Gastroesophageal sphincter (tissue), 3 donors: Measurements from ENCODE around the gene HSD3B1.

ENCODE experiments used
- EP300 ChIP-seq: sonication (generic); formaldehyde crosslinking; IDR thresholded peaks from one replicate; pipeline ENCODE4 v1.6.1; 2017; ENCODE audit warnings: antibody characterized with exemption, mild to moderate bottlenecking
- POLR2A ChIP-seq, 2 donors: fragments of 450-650 bp; IDR thresholded peaks; one replicate each; pipeline ENCODE4 v1.6.1; 2017; ENCODE audit warnings: antibody characterized with exemption in 2 of 2, mild to moderate bottlenecking in 2 of 2, moderate library complexity in 1 of 2
- TF ChIP-seq, protein P1 (sequence below), 4 experiments: fragments of 200-600 bp in 2 of 4; fragments of 450-650 bp in 2 of 4; sonication (generic) in 1 of 4; IDR thresholded peaks; one replicate each; pipeline ENCODE4 v1.5.1; 2017 to 2019; ENCODE audit warnings: antibody characterized with exemption in 4 of 4, mild to moderate bottlenecking in 2 of 4, moderate library complexity in 2 of 4

DNA sequence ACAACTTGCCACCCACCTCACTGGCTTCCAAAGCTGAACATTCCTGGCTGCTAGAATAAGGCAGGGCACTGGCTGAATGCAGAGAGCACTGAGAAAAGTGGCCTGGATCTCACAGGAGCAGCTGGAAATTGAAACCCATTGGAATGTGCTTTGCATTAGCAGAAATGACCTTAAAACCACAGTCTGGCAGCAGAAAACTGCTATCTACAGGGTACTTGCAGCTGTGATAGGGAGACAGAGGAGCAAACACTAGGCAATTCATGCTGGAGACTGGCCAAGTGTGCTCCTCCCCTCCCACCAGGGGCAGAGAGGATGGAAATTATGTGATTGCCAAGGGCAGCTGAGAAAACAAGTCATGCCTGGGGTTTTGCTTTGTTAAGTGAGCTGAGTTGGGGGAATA, 47.2 kb downstream of the HSD3B1 start:
- TF ChIP-seq, protein P1, sequence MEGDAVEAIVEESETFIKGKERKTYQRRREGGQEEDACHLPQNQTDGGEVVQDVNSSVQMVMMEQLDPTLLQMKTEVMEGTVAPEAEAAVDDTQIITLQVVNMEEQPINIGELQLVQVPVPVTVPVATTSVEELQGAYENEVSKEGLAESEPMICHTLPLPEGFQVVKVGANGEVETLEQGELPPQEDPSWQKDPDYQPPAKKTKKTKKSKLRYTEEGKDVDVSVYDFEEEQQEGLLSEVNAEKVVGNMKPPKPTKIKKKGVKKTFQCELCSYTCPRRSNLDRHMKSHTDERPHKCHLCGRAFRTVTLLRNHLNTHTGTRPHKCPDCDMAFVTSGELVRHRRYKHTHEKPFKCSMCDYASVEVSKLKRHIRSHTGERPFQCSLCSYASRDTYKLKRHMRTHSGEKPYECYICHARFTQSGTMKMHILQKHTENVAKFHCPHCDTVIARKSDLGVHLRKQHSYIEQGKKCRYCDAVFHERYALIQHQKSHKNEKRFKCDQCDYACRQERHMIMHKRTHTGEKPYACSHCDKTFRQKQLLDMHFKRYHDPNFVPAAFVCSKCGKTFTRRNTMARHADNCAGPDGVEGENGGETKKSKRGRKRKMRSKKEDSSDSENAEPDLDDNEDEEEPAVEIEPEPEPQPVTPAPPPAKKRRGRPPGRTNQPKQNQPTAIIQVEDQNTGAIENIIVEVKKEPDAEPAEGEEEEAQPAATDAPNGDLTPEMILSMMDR (IDR thresholded peaks at IDR 0.05): no peak
- TF ChIP-seq POLR2A (IDR thresholded peaks at IDR 0.05): no peak
- TF ChIP-seq EP300: no peak
